Ramos (cell line): ENCODE data around the gene CRACDL.
"Not testable (repeated sequence)": the region's sequence is repeated elsewhere in the genome, so short reads cannot be mapped to it uniquely, and the experiment has no call there.

Source experiments
- in situ Hi-C: fragments of 300-500 bp; cut with MboI; formaldehyde crosslinking; loops from one replicate; pipeline ENCODE4 v1.14.3; 2022; ENCODE audit warnings: low sequenced_read_pairs; ENCODE audit not compliant: unreplicated experiment

The CRACDL gene

GRCh38 chr2:98893911-98894321, 42.1 kb downstream of the CRACDL start:
- in situ Hi-C loops = no loop called here

DNA sequence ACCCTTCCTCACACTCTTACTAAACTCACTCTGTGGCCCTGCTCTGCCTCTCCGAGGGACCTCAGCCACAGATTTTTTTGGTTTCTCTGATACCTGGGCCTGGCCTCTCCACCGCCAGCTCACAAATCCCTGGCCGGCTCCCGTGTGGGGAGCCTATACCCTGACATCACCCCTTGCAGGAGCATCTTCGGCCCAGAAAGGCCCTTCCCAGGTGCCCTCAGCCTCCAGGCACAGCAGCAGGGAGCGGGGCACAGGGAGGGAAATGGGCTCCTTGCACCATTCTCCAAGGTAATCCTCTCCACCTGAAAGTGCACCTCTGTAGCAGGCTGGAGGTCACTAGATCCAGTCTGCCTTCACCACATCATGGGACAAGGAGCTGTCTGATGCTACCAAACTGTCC, 43.2 kb downstream of the CRACDL start:
- in situ Hi-C loops = no loop called here

GRCh38 chr2:98891591-98891990, 44.4 kb downstream of the CRACDL start:
- in situ Hi-C loops = no loop called here

GRCh38 chr2:98886066-98886554, 49.9 kb downstream of the CRACDL start:
- in situ Hi-C loops = no loop called here

DNA sequence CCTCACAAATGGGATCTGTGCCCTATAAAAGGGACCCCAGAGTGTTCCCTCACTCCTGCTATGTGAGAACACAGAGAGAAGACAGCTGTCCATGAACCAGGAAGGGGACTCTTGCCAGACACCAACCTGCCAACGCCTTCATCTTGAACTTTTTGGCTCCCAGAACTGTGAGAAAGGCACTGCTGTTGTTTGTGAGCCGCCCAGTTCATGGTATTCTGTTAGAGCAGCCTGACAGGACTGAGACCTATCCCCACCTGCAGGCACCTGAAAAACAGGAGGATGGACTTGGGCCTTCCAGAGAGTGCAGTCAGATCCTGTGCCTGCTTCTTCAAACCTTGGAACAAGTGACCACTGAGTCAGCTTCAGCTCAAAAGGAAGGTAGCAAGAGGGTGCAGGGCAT, 51.4 kb downstream of the CRACDL start:
- in situ Hi-C loops = no loop called here

DNA sequence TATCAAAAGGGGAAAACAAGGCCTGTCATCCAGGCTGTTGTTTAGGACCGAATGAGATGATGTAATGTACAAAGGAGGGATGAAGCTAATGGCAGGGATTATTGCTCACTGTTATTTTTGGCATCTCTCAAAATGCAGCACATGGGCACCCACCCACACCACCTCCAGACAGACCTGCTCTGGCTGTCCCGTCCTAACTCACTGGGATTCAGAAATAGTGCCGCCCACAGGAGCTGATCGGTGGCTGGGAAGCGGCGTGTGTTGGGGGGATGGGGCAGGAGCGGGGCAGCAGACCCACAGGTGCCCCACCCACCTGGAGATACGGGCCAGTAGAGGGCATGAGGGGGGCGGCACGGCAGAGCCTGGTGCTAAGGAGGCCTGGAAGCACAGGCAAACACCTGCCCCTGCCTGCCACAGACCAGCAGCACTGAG, 52.2 kb downstream of the CRACDL start:
- in situ Hi-C loops = no loop called here

- in situ Hi-C loops = no loop called here
Observed at GRCh38 chr2:98882971-98883779, 52.9 kb downstream of the CRACDL start.

- in situ Hi-C loops = no loop called here
Observed at GRCh38 chr2:98882368-98882767, 53.7 kb downstream of the CRACDL start.

- in situ Hi-C loops = no loop called here
Observed at GRCh38 chr2:98881153-98881650, 54.8 kb downstream of the CRACDL start.

GRCh38 chr2:98880266-98881152, 55.5 kb downstream of the CRACDL start:
- in situ Hi-C loops = no loop called here

- in situ Hi-C loops = not testable (repeated sequence)
Observed at GRCh38 chr2:98877658-98878057, 58.4 kb downstream of the CRACDL start.

GRCh38 chr2:98876741-98877140, 59.3 kb downstream of the CRACDL start:
- in situ Hi-C loops = no loop called here

DNA sequence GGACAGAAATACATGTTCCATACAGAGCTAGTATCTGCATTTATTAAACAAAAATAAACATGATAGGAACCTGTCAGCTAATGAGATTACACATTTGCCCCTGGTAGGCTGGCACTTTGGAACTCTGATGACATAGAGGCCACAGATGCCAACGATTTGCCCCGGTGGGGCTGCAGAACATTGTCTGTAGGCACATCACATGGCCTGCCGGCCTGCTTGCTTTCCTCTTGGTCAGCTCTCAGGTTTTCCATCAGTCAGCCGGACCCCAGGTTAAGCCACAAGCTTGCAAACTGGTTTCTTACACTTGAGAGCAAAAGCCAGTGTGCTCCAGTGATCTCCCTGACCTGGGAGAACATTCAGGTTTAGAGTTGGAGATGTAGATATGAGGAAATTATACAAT, 60.3 kb downstream of the CRACDL start:
- in situ Hi-C loops = no loop called here

DNA sequence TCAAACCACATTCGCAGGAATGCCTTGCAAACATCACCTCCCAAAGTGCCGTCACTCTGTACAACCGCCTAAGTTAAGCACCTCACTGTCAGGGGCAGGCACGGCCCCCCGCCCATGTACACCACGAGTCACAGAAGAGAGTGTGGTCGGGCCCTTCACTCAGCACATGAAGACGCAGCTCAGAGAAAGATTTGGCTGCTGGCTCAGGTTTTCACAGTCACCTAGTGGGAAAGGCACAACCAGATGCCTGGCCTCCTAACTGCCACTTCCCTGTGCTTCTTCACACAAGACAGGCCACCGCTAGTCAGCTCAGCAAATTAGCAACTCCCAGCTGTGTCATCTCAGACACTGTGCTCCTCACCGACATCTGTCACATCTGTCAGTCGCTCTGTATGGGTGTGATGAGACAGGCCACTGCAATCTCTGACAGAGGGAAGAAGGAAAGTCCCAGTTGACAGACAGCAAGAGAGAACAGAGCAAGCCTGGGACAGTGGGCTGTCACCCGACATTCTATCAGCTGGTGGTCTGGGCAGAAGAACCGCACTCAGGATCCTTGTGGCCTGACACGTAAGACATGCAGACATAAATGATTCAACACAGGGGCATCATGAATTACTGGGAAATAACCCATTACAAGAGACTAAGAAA, 60.8 kb downstream of the CRACDL start:
- in situ Hi-C loops = no loop called here

DNA sequence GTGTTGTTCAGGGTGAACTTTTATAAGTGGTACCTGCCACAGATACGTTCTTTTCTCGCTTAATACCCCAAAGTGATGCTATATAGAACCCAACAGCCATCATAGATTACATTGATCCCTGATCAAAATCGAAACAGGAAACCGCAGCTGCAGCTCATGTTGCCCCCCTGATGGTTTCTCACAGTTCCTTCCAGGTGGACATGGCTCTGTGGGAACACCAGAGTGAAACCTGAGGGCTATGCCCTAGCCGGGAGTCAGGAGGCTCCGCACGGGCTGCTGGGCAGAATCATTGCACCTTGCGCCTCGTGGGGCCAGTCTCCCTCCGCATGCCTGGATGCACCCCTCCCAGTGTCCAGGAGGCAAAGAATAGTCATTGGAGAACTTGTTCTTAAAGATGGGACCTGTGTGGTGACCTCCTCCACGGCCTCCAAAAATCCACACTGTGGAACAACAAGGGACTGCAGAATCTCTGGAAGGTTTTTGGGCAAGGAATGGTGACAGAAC, 61.8 kb downstream of the CRACDL start:
- in situ Hi-C loops = no loop called here

- in situ Hi-C loops = no loop called here
Observed at GRCh38 chr2:98872526-98872925, 63.5 kb downstream of the CRACDL start.

GRCh38 chr2:98871506-98871905, 64.5 kb downstream of the CRACDL start:
- in situ Hi-C loops = no loop called here

DNA sequence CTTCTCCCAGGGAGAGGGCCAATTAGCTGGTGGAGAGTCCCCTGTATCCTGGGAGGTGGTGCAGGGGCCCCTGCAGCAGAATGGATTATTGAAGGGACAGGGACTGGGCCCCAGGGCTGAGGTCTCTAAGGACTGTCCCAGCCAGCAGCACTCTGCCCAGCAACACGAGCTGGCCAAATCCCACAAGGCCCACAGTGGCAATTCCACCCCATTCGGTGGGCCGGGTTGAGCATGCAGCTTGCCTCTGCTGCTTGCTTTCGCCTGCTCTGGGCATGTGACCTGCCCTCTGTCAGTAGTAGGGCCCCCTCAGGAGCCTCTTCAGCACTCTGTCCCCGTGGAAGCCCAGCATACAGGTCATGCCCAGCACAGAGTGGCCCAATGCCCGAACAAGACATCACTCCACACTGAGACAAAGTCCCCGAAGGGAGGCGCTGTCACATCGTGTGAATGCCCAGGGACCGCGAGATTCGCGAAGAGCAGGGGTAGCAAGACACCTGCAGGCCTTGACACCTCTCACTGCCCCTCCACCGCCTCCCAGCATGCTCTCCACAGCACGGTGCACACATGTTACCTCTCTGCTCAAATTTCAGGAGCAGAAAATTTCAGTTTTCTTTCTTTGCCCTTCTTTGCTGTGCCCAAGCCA, 65.4 kb downstream of the CRACDL start:
- in situ Hi-C loops = no loop called here

DNA sequence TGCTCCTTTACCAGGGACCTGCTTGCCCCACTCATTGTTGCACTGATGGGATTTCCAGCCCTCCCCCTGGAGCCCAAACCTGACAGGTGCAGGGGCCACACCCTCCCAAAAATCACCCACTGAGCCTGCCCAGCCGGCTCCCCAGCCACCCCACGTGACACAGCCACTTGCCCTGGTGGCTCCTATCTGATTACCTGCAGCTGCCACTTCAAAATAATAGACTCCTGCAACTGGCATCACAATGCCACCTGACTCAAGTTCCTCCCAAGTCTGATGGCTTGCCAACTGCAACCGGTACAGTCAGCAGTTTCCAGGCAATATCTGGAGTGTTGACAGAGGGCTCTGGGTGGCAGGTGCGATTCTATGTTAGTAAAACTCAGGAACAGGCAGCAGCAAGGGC, 66.2 kb downstream of the CRACDL start:
- in situ Hi-C loops = no loop called here

DNA sequence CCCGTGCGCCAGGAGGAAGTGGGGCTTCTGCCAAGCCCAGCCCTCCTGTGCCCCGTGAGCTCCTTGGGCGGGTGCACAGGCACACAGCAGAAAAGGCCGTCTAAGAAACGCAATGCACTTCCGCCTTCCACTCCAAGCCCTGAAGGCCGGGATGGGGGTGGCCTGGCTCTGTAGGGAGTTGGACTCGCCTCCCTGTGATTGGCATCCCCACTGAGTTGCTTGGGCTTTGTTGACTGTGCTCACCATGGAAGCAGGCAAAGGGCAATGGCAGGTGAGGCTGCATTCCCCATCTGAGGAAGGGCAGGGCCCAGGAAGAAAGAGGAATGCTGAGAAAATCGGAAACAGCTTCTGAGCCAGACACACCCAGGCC, 66.8 kb downstream of the CRACDL start:
- in situ Hi-C loops = no loop called here
